Panc1 (cell line): ENCODE measurements around the gene CDH8. TPM values are rescaled to one million over a fixed set of nuclear protein-coding genes. Genes with fewer than 3 reads are reported as not detected.

Experiments
- ATAC-seq: fragments of 200-7000 bp; cut with Tn5 transposase; 2 replicates; pipeline ENCODE4 v1.9.1; 2020; ENCODE audit warnings: mild to moderate bottlenecking, moderate library complexity
- BruUV-seq: library from RNA; stranded (reverse); fragments of 400-500 nt; replicated peaks from 2 replicates; lab custom pipeline; 2021; lab: Mats Ljungman, UMichigan
- CTCF ChIA-PET: fragments of 300-600 bp; sonication (Branson Sonifier 250); formaldehyde crosslinking; loops from one replicate; lab custom pipeline; 2022; ENCODE audit warnings: antibody characterized with exemption; lab: Charles Lee
- POLR2A ChIA-PET: fragments of 300-600 bp; sonication (Branson Sonifier 250); formaldehyde crosslinking; loops from one replicate; lab custom pipeline; 2022; ENCODE audit warnings: antibody characterized with exemption; lab: Charles Lee
- DNase-seq: peaks from one replicate; pipeline ENCODE4 v3.0.0-alpha.2; 2010; ENCODE audit warnings: low read depth, low spot score
- H3K27ac ChIP-seq: 2 replicates; pipeline ENCODE4 v1.5.1; 2011; ENCODE audit warnings: mild to moderate bottlenecking, low read length, inconsistent platforms
- H3K27me3 ChIP-seq: fragments of 200-500 bp; sonication (Bioruptor generic); 2 replicates; pipeline ENCODE4 v1.6.0; 2014; ENCODE audit warnings: low read length, inconsistent platforms; ENCODE audit not compliant: control insufficient read depth, insufficient read depth
- H3K36me3 ChIP-seq: fragments of 200-500 bp; sonication (Bioruptor generic); 2 replicates; pipeline ENCODE4 v1.5.1; 2014; ENCODE audit warnings: inconsistent platforms, mild to moderate bottlenecking, low read length, moderate library complexity; ENCODE audit not compliant: control insufficient read depth, insufficient read depth
- H3K4me1 ChIP-seq: 2 replicates; pipeline ENCODE4 v1.5.1; 2011; ENCODE audit warnings: inconsistent platforms, mild to moderate bottlenecking, low read length, moderate library complexity; ENCODE audit not compliant: control insufficient read depth, insufficient read depth
- H3K4me3 ChIP-seq, 2 experiments: 2 replicates each; pipeline ENCODE4 v1.5.1; 2011 to 2012; ENCODE audit warnings: low read depth in 2 of 2, low read length in 2 of 2, mild to moderate bottlenecking in 2 of 2, inconsistent platforms in 1 of 2, moderate library complexity in 1 of 2
- H3K9me3 ChIP-seq: fragments of 200-500 bp; sonication (Bioruptor generic); 2 replicates; pipeline ENCODE4 v1.5.1; 2014; ENCODE audit warnings: low read depth, mild to moderate bottlenecking, inconsistent platforms, low read length, moderate library complexity; ENCODE audit not compliant: control insufficient read depth, insufficient read depth
- POLR2AphosphoS5 ChIP-seq: IDR thresholded peaks from 2 replicates; pipeline ENCODE4 v1.6.1; 2012; ENCODE audit warnings: mild to moderate bottlenecking, low read depth, low read length, moderate library complexity
- SIN3A ChIP-seq: IDR thresholded peaks from 2 replicates; pipeline ENCODE4 v1.6.1; 2012; ENCODE audit warnings: low read depth, mild to moderate bottlenecking, low read length, moderate library complexity, borderline replicate concordance; ENCODE audit not compliant: insufficient read depth
- TCF7L2 ChIP-seq: IDR thresholded peaks from 2 replicates; pipeline ENCODE4 v1.6.1; 2011; ENCODE audit warnings: mild to moderate bottlenecking, low read depth, low read length, inconsistent platforms
- in situ Hi-C: cut with HindIII; loops from 2 replicates; pipeline ENCODE4 v1.10.0; 2016; ENCODE audit warnings: low sequenced_read_pairs, low pct_unique_long_range_greater_than_20kb
- intact Hi-C: fragments of 100-400 bp; cut with micrococcal nuclease; formaldehyde crosslinking; loops from one replicate; pipeline ENCODE4 v1.10.0; 2022; ENCODE audit not compliant: unreplicated experiment
- total RNA-seq: library from RNA; stranded (reverse); gene quantifications from one replicate; pipeline ENCODE4 v1.2.1, GENCODE V29; 2021; ENCODE audit not compliant: unreplicated experiment
- TF ChIP-seq, protein P1 (sequence below): fragments of 450-650 bp; IDR thresholded peaks from 2 replicates; pipeline ENCODE4 v1.5.1; 2017; ENCODE audit warnings: mild to moderate bottlenecking
- TF ChIP-seq, protein P2 (sequence below), 2 experiments: IDR thresholded peaks; 2 replicates each; pipeline ENCODE4 v1.6.1; 2011 to 2012; ENCODE audit warnings: low read depth in 2 of 2, control low read depth in 1 of 2, low read length in 1 of 2, mild to moderate bottlenecking in 1 of 2, moderate library complexity in 1 of 2; ENCODE audit not compliant: insufficient read depth in 1 of 2

Gene CDH8
- total RNA-seq, 1 experiment from 2014 or later: 0.21 TPM

DNA sequence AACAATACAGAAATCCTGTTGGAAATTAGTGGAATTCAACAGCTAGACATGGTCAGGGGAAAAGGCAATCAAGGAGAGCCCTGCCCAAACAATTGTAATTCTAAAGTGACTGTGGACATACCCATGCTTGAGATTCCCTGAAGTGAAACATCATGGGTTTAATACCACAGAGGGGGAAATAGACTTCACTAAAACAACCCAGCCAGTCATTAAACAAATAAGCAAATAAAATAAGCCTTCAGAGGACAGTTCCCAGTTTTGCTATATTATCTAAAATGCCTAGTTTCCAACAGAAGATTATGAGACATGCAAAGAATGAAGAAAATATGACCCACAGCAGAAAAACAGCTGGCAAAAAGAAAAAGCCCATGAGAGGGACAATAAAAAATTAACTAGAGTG, 376.3 kb downstream of the CDH8 start:
- BruUV-seq: no TSS peak
- no peak for DNase-seq
- ChIA-PET CTCF (no interaction called here), POLR2A (no interaction called here)
- H3K9me3 ChIP-seq: no peaks in the 10 kb centered on the region
- H3K4me1 ChIP-seq: no peaks in the 10 kb centered on the region
- in situ Hi-C loops (no loop called here), intact Hi-C loops (no loop called here)
- H3K27ac ChIP-seq: no peak overlapping the region
- ATAC-seq: no peak
- H3K27me3 ChIP-seq: no peaks in the 10 kb centered on the region
- H3K36me3 ChIP-seq: no peaks in the 10 kb centered on the region
- TF ChIP-seq POLR2AphosphoS5 (no peak), TCF7L2 (no peak), SIN3A (no peak)
- TF ChIP-seq, protein P1, sequence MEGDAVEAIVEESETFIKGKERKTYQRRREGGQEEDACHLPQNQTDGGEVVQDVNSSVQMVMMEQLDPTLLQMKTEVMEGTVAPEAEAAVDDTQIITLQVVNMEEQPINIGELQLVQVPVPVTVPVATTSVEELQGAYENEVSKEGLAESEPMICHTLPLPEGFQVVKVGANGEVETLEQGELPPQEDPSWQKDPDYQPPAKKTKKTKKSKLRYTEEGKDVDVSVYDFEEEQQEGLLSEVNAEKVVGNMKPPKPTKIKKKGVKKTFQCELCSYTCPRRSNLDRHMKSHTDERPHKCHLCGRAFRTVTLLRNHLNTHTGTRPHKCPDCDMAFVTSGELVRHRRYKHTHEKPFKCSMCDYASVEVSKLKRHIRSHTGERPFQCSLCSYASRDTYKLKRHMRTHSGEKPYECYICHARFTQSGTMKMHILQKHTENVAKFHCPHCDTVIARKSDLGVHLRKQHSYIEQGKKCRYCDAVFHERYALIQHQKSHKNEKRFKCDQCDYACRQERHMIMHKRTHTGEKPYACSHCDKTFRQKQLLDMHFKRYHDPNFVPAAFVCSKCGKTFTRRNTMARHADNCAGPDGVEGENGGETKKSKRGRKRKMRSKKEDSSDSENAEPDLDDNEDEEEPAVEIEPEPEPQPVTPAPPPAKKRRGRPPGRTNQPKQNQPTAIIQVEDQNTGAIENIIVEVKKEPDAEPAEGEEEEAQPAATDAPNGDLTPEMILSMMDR: no peak
- TF ChIP-seq, protein P2, sequence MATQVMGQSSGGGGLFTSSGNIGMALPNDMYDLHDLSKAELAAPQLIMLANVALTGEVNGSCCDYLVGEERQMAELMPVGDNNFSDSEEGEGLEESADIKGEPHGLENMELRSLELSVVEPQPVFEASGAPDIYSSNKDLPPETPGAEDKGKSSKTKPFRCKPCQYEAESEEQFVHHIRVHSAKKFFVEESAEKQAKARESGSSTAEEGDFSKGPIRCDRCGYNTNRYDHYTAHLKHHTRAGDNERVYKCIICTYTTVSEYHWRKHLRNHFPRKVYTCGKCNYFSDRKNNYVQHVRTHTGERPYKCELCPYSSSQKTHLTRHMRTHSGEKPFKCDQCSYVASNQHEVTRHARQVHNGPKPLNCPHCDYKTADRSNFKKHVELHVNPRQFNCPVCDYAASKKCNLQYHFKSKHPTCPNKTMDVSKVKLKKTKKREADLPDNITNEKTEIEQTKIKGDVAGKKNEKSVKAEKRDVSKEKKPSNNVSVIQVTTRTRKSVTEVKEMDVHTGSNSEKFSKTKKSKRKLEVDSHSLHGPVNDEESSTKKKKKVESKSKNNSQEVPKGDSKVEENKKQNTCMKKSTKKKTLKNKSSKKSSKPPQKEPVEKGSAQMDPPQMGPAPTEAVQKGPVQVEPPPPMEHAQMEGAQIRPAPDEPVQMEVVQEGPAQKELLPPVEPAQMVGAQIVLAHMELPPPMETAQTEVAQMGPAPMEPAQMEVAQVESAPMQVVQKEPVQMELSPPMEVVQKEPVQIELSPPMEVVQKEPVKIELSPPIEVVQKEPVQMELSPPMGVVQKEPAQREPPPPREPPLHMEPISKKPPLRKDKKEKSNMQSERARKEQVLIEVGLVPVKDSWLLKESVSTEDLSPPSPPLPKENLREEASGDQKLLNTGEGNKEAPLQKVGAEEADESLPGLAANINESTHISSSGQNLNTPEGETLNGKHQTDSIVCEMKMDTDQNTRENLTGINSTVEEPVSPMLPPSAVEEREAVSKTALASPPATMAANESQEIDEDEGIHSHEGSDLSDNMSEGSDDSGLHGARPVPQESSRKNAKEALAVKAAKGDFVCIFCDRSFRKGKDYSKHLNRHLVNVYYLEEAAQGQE (IDR thresholded peaks at IDR 0.05; ENCODE audit: insufficient read depth in 1 of 2, low read depth in 2 of 2, low read length in 1 of 2): no peak
- H3K4me3 ChIP-seq: no peak overlapping the region

DNA sequence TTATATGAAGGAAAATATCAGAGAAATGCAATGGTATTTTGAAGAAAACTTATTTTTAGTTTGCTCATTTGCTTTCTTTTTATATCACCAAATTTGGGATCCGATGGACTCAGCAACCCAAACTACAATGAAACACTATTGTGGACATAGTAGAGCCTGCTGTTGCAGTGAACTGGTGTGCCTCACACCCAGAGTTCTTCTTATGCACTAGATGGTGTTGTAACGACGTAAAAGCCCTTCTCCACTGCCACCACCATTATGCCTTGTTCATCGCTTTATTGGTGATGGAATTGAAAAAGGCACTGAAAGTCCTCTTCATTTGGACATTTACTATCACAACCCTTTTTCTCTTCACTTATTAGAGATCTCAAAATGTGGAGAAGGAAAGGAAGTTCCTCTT, 381.3 kb downstream of the CDH8 start:
- in situ Hi-C loops: no loop called here
- H3K4me1 ChIP-seq: no peaks in the 10 kb centered on the region
- H3K27me3 ChIP-seq: no peaks in the 10 kb centered on the region
- H3K27ac ChIP-seq: no peak overlapping the region
- POLR2A ChIA-PET: no interaction called here
- intact Hi-C loops: no loop called here
- ATAC-seq (no peak), DNase-seq (no peak)
- no peaks in the 10 kb centered on the region for H3K9me3 ChIP-seq
- TF ChIP-seq, protein P2 (IDR thresholded peaks at IDR 0.05; ENCODE audit: insufficient read depth in 1 of 2, low read depth in 2 of 2, low read length in 1 of 2): no peak
- TF ChIP-seq TCF7L2 (no peak), POLR2AphosphoS5 (no peak), SIN3A (no peak)
- TF ChIP-seq, protein P1: no peak
- BruUV-seq: no TSS peak
- CTCF ChIA-PET: no interaction called here
- H3K36me3 ChIP-seq: no peaks in the 10 kb centered on the region
- no peak overlapping the region for H3K4me3 ChIP-seq
